HG03439 (cell line): ENCODE data around the gene SSR2.

Experiments
- ATAC-seq: cut with Tn5 transposase; IDR thresholded peaks from one replicate; pipeline ENCODE4 v1.9.1; 2021; ENCODE audit warnings: mild to moderate bottlenecking, moderate library complexity; ENCODE audit not compliant: unreplicated experiment

Gene SSR2

GRCh38 chr1:156020293-156021092 is at the start of gene SSR2:
Gene SSR2, minus strand, starts transcription at chr1:156020951. Its CDS starts 784 bp downstream, at chr1:156020167.
- peak; percentile 89 for ATAC-seq

GRCh38 chr1:156070548-156070947 is 49.8 kb upstream of the SSR2 start:
- ATAC-seq, result no peak

GRCh38 chr1:156069490-156070455 is 49.0 kb upstream of the SSR2 start:
- ATAC-seq, result no peak

- ATAC-seq, result no peak
Measured at GRCh38 chr1:156067262-156067661, 46.5 kb upstream of the SSR2 start.

- ATAC-seq, result no peak
Measured at GRCh38 chr1:156065871-156066270, 45.1 kb upstream of the SSR2 start.

- ATAC-seq, result no peak
Measured at GRCh38 chr1:156065212-156065611, 44.5 kb upstream of the SSR2 start.

- ATAC-seq, result no peak
Measured at GRCh38 chr1:156064615-156065014, 43.9 kb upstream of the SSR2 start.

GRCh38 chr1:156063997-156064285 is 43.2 kb upstream of the SSR2 start:
- ATAC-seq, result no peak

GRCh38 chr1:156062189-156062588 is 41.4 kb upstream of the SSR2 start:
- no peak for ATAC-seq

- no peak for ATAC-seq
Measured at GRCh38 chr1:156060937-156061636, 40.3 kb upstream of the SSR2 start, which contains the start of gene RAB25. Gene RAB25, plus strand, starts transcription at chr1:156061160. Its CDS starts 241 bp downstream, at chr1:156061401.

GRCh38 chr1:156056326-156056849 is 35.6 kb upstream of the SSR2 start:
- no peak for ATAC-seq

GRCh38 chr1:156055281-156056048 is 34.7 kb upstream of the SSR2 start:
- ATAC-seq, result no peak

- peak; percentile 74 for ATAC-seq
Measured at GRCh38 chr1:156054500-156055280, 33.9 kb upstream of the SSR2 start, which contains the start of gene LAMTOR2. Gene LAMTOR2, plus strand, starts transcription at chr1:156054782. Its CDS starts 108 bp downstream, at chr1:156054890.

GRCh38 chr1:156053768-156054499 is 33.2 kb upstream of the SSR2 start, which contains the start of gene UBQLN4:
Gene UBQLN4, minus strand, starts transcription at chr1:156053798. Its CDS starts 97 bp downstream, at chr1:156053701.
- ATAC-seq, result peak; percentile 35

- ATAC-seq, result no peak
Measured at GRCh38 chr1:156052862-156053767, 32.4 kb upstream of the SSR2 start.

GRCh38 chr1:156051011-156051725 is 30.4 kb upstream of the SSR2 start:
- no peak for ATAC-seq

GRCh38 chr1:156050376-156050775 is 29.6 kb upstream of the SSR2 start:
- ATAC-seq, result no peak
